NCI-H524 (cell line): ENCODE measurements around the gene SH3BGRL3.
"Not testable (repeated sequence)": the region's sequence is repeated elsewhere in the genome, so short reads cannot be mapped to it uniquely, and the experiment has no call there.

ENCODE experiments used
- DNase-seq, 2 experiments: peaks; one replicate each; lab custom pipeline; 2025; lab: John Stamatoyannopoulos, UW

SH3BGRL3 gene

GRCh38 chr1:26290882-26291261, 11.0 kb downstream of the SH3BGRL3 start:
- DNase-seq, result no peak

GRCh38 chr1:26291433-26291832, 11.5 kb downstream of the SH3BGRL3 start:
- DNase-seq, result no peak

- no peak for DNase-seq
These were observed 12.1 kb downstream of the SH3BGRL3 start for GRCh38 chr1:26291939-26292338.

- DNase-seq, result not testable (repeated sequence)
These were observed 12.8 kb downstream of the SH3BGRL3 start for GRCh38 chr1:26292735-26293134.

- no peak for DNase-seq
These were observed 14.1 kb downstream of the SH3BGRL3 start for GRCh38 chr1:26293911-26294463.

GRCh38 chr1:26295194-26296138, 15.6 kb downstream of the SH3BGRL3 start:
- no peak for DNase-seq

GRCh38 chr1:26296340-26297056, 16.6 kb downstream of the SH3BGRL3 start:
- DNase-seq, result no peak

- no peak for DNase-seq
These were observed 17.3 kb downstream of the SH3BGRL3 start for GRCh38 chr1:26297057-26297790.

GRCh38 chr1:26297791-26298124, 17.9 kb downstream of the SH3BGRL3 start:
- DNase-seq, result no peak

- DNase-seq, result no peak
These were observed 20.8 kb downstream of the SH3BGRL3 start for GRCh38 chr1:26300578-26301275.

GRCh38 chr1:26302733-26303405, 23.0 kb downstream of the SH3BGRL3 start:
- no peak for DNase-seq

GRCh38 chr1:26305667-26306289, 25.9 kb downstream of the SH3BGRL3 start:
- no peak for DNase-seq

GRCh38 chr1:26306290-26307229, 26.7 kb downstream of the SH3BGRL3 start, which contains the start of gene UBXN11:
UBXN11 (minus strand) TSS chr1:26306636; CDS start chr1:26302883, 3,753 bp downstream.
- peak; percentile 92 to 96 for DNase-seq

- DNase-seq, result no peak
These were observed 27.5 kb downstream of the SH3BGRL3 start for GRCh38 chr1:26307363-26307781.

GRCh38 chr1:26307966-26308899, 28.3 kb downstream of the SH3BGRL3 start:
- not testable (repeated sequence) for DNase-seq

GRCh38 chr1:26314501-26314900, 34.6 kb downstream of the SH3BGRL3 start:
- no peak for DNase-seq

GRCh38 chr1:26315874-26316850, 36.3 kb downstream of the SH3BGRL3 start:
- no peak for DNase-seq
